ENCODE results near the gene MROH9. TPM values are rescaled to one million over a fixed set of nuclear protein-coding genes. Genes with fewer than 3 reads are reported as not detected.
A peak's percentile ranks its signal among the peaks of the same experiment; 100 is the strongest.

MROH9 gene, protein sequence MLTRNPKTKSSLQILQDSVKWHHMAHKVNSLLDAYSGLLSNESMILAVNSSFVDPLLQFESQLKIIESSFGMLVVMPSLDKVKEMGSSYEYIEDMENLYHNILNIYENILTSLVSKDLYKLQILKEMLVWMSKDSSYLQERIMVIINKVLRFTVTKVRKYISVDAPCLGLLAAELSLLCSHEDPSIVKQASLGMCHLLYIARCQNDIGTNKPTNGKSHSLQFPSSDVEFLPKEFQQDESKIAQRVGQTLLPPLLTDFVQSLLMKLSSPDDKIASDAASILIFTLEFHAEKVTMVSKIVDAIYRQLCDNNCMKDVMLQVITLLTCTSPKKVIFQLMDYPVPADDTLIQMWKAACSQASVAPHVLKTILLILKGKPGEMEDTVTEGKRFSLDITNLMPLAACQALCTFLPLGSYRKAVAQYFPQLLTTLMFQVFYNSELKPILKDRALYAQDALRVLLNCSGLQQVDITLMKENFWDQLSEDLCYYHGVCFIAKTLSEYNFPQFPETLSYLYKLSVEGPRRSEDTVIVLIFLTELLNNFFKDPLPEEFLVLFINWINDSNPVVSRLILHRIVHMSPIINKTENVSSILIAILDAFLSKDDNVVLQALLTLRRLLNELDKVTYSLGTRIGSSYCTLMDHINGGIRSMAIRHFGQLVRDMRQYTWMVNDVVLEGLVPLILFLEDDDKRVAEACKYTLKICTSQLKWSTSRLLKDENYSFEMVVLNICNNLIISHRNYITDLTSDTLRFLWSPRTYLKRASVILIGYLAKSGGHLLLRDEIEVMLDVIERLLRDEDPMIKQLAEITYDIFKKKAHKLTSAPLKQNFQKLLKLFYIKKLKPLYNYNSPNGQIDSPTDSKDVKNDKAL
- total RNA-seq: not detected
- not detected for polyA plus RNA-seq
- long read RNA-seq, donor 1: 0 reads
- long read RNA-seq, donor 2: 0 reads
- long read RNA-seq, donor 3: 0 reads
- long read RNA-seq, donor 4: 0 reads
- long read RNA-seq, donor 5: 0 reads
- long read RNA-seq, donor 6: 0 reads
- long read RNA-seq, donor 7: 0 reads
- long read RNA-seq, donor 8: 0 reads
- long read RNA-seq, donor 9: 0 reads
- long read RNA-seq, donor 10: 0 reads

DNA sequence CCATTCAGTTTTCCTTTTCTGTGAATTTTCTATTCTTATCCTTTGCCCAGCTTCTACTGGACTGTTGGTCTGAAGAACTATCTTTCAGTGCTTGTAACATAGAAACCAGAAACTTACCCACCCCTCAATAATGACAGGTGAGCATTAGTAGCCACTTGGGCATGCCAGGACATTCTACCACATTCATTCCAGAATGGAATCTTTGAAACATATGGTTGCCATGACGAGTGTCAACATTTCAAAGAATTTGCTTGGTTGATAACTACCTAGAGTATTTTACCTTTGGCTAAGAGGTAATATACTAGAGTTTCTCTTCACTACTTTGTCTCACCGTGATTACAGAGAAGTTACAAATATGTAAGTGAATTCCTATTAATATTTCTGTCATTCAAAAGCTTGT is at the start of gene MROH9:
Gene MROH9, plus strand, starts transcription at position 304 of the 400 bp plus-strand sequence. CDS start 10,023 bp downstream, outside the sequence.
- intact Hi-C loops (cut with DNase I; ENCODE audit: low total_unique reads): no loop called here
- H3K4me3 ChIP-seq: no peak within 1 kb of the TSS

DNA sequence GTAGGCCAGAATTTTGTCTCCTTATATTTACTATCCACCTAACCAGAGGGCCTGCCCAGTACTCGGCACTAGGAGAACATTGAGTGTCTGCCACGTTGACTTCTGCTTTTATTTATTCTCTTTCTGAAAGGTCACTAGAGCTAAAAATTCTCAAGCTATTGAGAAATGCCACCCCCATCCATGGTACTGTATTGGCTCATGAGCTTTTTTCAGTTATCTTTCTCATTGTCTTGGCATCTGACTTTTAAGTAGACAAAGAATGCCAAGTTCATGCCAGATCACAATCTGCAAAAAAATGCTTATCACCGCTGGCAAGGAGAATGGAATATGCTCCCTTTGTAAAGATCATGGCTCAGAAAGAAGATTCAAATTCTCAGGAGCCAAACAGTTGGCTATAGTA is 49.8 kb upstream of the MROH9 start:
- Histone ChIP-seq H3K4me1 (no peaks in the 10 kb centered on the region), H3K9me3 (no peaks in the 10 kb centered on the region), H3K36me3 (no peaks in the 10 kb centered on the region), H3K4me3 (no peak overlapping the region), H3K27ac (no peak overlapping the region), H3K27me3 (no peaks in the 10 kb centered on the region)
- no peak for DNase-seq
- intact Hi-C loops (cut with DNase I; ENCODE audit: low total_unique reads): no loop called here
- WGBS, 5 donors: 38 to 58% (median 42%) methylated on average over 3 of the region's 3 CpGs
- no peak for TF ChIP-seq EP300 (IDR thresholded peaks at IDR 0.05)
- no peak for TF ChIP-seq POLR2A (IDR thresholded peaks at IDR 0.05)
- TF ChIP-seq, protein P1, sequence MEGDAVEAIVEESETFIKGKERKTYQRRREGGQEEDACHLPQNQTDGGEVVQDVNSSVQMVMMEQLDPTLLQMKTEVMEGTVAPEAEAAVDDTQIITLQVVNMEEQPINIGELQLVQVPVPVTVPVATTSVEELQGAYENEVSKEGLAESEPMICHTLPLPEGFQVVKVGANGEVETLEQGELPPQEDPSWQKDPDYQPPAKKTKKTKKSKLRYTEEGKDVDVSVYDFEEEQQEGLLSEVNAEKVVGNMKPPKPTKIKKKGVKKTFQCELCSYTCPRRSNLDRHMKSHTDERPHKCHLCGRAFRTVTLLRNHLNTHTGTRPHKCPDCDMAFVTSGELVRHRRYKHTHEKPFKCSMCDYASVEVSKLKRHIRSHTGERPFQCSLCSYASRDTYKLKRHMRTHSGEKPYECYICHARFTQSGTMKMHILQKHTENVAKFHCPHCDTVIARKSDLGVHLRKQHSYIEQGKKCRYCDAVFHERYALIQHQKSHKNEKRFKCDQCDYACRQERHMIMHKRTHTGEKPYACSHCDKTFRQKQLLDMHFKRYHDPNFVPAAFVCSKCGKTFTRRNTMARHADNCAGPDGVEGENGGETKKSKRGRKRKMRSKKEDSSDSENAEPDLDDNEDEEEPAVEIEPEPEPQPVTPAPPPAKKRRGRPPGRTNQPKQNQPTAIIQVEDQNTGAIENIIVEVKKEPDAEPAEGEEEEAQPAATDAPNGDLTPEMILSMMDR (IDR thresholded peaks at IDR 0.05): no peak
- no peak for TF ChIP-seq POLR2AphosphoS5 (IDR thresholded peaks at IDR 0.05)

More for the DNA sequence above, at the start of gene MROH9:
- Histone ChIP-seq H3K9me3 (no peaks in the 10 kb centered on the region), H3K27me3 (no peaks in the 10 kb centered on the region), H3K27ac (no peak within 1 kb of the TSS), H3K4me1 (peaks cover 0 to under 1% (median 0%) of the 10 kb centered on the region in 4 donors), H3K36me3 (no peaks in the 10 kb centered on the region)
- TF ChIP-seq POLR2AphosphoS5 (IDR thresholded peaks at IDR 0.05): no peak
- TF ChIP-seq POLR2A (IDR thresholded peaks at IDR 0.05): no peak
- TF ChIP-seq EP300 (IDR thresholded peaks at IDR 0.05): no peak
- TF ChIP-seq, protein P1 (IDR thresholded peaks at IDR 0.05): no peak
- no peak for DNase-seq
- 56 to 72% (median 62%) methylated on average over 2 of the region's 2 CpGs for WGBS, 5 donors

DNA sequence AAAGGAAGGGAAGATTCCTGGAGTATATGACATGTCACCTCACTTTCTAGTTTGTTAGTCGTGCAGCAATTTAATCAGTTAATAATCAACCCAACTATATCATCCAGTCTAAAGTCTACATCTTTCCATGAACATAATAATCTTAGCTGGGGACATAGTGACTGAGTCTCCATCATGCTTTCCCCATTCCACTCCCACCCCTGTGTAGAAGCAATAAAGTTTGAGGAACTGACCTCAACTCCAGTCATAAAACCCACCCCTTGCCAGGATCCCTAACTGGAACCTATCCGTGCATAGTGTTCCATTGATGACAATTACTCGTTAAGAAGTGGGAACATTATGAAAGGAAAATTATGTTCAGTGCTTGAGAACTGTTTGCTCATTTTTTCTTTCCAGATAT is 48.9 kb upstream of the MROH9 start:
- no peak for TF ChIP-seq POLR2AphosphoS5 (IDR thresholded peaks at IDR 0.05)
- no peak for TF ChIP-seq EP300 (IDR thresholded peaks at IDR 0.05)
- TF ChIP-seq, protein P1 (IDR thresholded peaks at IDR 0.05): no peak
- no peak for TF ChIP-seq POLR2A (IDR thresholded peaks at IDR 0.05)
- Histone ChIP-seq H3K4me1 (no peaks in the 10 kb centered on the region), H3K36me3 (no peaks in the 10 kb centered on the region), H3K27ac (no peak overlapping the region), H3K9me3 (no peaks in the 10 kb centered on the region), H3K27me3 (no peaks in the 10 kb centered on the region), H3K4me3 (no peak overlapping the region)
- WGBS, 5 donors: 42 to 65% (median 57%) methylated on average over 3 of the region's 3 CpGs
- peak in 1 of 2 donors; percentile 15 for DNase-seq
- intact Hi-C loops (cut with DNase I; ENCODE audit: low total_unique reads): no loop called here

DNA sequence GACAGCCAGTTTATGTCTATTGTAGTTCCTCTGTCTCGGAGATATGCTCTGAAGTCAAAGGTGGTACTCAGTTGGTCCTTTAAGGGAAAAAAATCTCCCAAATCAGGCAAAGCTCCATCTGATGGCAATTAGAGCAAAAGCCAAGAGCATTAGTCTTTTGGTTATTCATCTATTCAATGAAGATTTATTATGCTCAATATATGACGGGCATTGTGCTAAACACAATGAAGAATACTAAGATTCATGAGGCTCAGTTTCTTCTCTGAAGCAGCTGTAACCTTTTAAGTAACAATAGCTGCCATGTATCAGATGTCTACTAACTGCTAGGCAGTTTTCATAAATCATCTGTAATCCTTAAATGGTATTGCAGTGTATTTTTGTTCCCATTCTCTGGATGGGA is 47.6 kb upstream of the MROH9 start:
- H3K27me3 ChIP-seq: no peaks in the 10 kb centered on the region
- intact Hi-C loops (cut with DNase I; ENCODE audit: low total_unique reads): no loop called here
- H3K4me3 ChIP-seq: no peak overlapping the region
- 85 to 95% (median 91%) methylated on average over 2 of the region's 2 CpGs for WGBS, 5 donors
- H3K27ac ChIP-seq: no peak overlapping the region
- TF ChIP-seq POLR2A (IDR thresholded peaks at IDR 0.05) (no peak), POLR2AphosphoS5 (IDR thresholded peaks at IDR 0.05) (no peak), EP300 (IDR thresholded peaks at IDR 0.05) (no peak)
- TF ChIP-seq, protein P1 (IDR thresholded peaks at IDR 0.05): no peak
- no peaks in the 10 kb centered on the region for H3K9me3 ChIP-seq
- no peaks in the 10 kb centered on the region for H3K36me3 ChIP-seq
- H3K4me1 ChIP-seq: no peaks in the 10 kb centered on the region
- DNase-seq: no peak

Data from stomach (tissue), 19 donors.